VCaP (cell line): Measurements from ENCODE around the gene TEDC1.

Experiments used
- H3K27ac ChIP-seq: fragments of 450-650 bp; 2 replicates; pipeline ENCODE4 v1.5.1; 2017
- TF ChIP-seq, protein P1 (sequence below): fragments of 450-650 bp; conservative IDR thresholded peaks from 2 replicates; pipeline ENCODE4 v1.5.1; 2017; ENCODE audit warnings: mild to moderate bottlenecking, moderate library complexity

Gene TEDC1

DNA sequence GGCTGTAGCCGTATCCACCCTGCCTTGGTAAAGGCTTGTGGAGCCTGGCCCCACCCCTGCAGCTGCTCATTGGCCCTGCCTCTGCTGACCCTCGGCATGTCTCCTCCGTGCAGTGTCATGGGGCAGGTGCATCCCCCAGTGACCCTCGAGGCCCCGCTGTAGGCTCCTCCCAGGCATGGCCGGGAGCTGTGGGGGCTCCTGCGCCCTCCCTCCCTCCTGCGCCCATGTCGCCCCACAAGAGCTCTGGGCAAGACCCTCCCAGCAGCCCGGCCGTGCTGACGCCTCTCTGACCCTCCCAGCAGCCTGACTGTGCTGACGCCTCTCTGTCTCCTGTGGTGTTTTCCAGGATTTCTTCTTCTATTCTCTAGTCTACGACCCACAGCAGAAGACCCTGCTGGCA lies 37.2 kb upstream of the TEDC1 start:
- H3K27ac ChIP-seq = no peak overlapping the region
- TF ChIP-seq, protein P1, sequence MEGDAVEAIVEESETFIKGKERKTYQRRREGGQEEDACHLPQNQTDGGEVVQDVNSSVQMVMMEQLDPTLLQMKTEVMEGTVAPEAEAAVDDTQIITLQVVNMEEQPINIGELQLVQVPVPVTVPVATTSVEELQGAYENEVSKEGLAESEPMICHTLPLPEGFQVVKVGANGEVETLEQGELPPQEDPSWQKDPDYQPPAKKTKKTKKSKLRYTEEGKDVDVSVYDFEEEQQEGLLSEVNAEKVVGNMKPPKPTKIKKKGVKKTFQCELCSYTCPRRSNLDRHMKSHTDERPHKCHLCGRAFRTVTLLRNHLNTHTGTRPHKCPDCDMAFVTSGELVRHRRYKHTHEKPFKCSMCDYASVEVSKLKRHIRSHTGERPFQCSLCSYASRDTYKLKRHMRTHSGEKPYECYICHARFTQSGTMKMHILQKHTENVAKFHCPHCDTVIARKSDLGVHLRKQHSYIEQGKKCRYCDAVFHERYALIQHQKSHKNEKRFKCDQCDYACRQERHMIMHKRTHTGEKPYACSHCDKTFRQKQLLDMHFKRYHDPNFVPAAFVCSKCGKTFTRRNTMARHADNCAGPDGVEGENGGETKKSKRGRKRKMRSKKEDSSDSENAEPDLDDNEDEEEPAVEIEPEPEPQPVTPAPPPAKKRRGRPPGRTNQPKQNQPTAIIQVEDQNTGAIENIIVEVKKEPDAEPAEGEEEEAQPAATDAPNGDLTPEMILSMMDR = no peak

DNA sequence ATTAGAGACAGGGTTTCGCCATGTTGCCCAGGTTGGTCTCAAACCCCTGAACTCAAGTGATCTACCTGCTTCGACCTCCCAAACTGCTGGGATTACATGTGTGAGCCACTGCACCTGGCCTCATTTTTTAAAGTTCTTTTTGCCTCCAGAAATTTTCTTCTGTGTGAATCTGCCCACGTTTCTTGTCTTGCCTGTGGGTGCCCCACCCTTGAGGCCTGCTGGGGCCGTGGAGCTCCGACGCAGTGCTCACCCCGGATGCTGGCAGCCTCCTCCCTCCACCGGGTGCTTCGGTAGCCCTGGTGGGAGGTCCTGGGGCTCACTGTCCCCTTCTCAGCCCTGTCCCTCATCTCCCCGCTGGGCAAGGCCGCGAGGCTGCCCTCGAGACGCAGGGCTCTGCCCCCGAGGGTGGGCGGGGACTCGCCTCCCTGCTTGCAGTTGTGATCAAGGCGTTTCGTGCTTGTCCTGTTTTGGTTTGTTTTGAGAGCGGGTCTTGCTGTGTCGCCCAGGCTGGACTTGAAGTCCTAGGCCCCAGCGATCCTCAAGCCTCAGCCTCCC lies 35.9 kb upstream of the TEDC1 start:
- TF ChIP-seq, protein P1 = no peak
- H3K27ac ChIP-seq = no peak overlapping the region

DNA sequence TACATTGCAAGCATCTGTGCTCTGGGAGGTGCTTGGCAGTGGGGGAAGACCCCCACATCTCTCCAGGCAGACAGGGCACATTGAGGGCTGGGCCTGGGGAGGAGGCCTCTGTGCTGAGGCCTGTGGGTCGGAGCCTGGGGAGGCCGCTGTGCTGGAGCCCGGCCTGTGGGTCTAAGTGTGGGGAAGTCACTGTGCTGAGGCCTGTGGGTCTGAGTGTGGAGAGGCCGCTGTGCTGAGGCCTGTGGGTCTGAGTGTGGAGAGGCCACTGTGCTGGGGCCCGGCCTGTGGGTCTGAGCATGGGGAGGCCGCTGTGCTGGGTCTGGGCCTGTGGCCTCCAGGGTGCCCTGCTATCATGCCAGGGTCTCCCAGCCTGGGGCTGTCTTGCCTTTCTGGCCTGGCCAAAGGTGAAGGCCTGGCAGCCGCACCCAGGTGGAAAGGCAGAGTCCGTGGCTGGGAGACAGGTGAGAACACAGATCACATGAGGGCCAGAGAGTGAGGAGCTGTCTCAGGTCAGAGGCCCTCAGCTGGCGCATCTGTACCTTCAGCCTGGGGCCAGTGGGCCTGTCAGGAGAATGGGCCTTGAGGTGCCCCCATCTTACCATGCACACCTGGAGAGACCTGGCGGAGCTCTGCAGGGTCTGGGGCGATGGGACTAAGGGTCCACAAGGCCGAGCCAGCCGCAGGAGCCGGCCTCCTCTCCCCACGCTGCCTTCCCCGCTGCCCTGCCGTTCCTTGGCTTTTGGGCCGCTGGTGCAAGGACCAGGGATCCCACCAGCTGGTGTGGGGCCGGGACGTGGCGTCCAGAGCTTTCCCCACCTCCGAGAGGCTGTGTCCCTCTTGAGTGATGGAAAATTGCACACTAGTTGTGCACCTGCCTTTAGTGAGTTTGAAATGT lies 35.0 kb upstream of the TEDC1 start:
- no peak overlapping the region for H3K27ac ChIP-seq
- TF ChIP-seq, protein P1 = no peak

DNA sequence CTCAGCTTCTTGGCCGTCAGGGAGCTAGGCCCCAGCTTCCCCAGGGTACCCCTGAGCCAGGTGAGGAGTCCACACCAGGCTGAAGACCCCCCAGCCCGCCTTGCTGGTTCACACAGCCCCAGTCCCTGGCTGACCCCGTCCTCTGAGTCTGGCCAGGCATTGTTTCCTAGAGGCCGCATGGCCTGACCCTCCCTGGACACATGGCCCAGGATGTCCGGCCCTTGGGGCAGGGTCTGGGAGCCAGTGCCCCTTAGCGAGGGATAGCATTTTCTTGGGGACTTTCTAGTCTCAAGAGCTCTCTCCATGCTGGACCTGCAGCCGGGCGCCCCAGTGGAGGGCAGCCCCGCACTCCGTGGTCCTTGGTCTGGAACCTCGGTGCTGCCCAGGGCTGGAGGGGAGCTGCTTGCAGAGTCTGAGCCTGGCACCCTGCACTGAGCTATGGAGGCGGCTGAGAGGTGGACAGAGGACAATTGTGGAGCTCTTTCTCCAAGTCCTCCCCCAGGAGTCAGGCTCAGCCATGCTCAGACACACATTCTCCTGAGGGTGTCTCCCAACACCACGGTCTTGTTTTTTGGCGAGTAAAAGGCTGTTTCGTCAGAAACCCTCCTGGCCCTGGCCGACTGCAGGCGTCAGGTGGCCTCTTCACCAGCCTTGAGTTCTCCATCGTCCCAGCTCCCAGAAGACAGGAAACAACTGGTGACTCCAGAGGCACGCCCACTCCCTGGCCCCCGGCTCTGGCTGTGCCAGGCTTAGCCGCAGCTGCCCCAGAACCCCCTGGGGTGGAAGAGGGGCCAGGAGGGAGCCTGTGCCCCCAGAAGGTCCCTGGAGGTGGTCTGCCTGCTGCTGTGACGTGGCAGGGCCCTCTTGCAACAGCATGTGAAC lies 34.1 kb upstream of the TEDC1 start:
- H3K27ac ChIP-seq = no peak overlapping the region
- TF ChIP-seq, protein P1 = no peak

DNA sequence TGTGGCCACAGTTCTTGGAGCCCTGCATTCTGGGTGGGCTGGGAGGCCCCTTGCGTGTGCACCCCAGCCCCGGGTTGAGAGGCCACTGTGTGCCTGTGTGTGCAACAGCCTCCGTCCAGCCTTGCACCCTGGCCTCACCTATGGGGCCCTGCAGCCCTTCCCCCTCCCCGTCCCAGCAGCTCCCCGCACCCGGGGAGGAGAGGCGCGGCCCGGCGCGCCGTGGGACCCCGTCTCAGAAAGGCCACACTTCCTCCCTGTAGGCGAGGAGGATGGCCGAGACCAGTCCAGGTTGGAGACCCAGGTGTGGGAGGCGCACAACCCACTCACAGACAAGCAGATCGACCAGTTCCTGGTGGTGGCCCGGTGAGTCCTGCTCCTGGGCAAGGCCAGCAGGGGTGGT lies 33.0 kb upstream of the TEDC1 start:
- TF ChIP-seq, protein P1 = no peak
- H3K27ac ChIP-seq = no peak overlapping the region

DNA sequence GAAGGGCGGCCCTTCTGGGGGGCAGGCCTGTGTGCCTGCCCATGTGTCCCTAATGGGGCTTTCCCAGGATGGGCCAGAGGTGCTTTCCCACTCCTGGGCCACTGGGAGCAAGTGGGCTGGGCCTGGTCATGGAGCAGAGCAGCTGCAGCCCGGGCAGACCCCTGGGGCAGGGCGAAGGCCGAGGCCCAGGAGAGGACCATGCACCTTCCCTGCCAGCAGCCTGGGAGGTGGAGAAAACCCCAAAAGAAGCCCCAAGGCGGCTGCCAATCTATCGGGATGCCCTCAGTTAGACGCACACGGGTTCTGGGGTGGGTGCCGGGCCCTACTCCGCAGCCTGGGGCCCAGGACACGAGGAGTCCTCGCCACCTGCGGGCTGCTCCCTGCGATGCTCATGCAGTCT lies 32.5 kb upstream of the TEDC1 start:
- no peak overlapping the region for H3K27ac ChIP-seq
- TF ChIP-seq, protein P1 = no peak

DNA sequence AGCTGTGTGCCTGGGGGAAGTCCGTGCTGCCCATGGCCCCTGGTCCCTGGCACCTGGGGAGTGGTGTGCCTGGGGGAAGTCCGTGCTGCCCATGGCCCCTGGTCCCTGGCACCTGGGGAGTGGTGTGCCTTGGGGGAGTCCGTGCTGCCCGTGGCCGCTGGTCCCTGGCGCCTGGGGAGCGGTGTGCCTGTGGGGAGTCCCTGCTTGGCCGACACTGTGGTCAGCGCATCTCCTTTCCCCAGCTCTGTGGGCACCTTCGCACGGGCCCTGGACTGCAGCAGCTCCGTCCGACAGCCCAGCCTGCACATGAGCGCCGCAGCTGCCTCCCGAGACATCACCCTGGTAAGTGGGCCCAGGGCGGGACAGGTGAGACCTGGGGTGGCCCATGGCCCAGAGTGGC lies 30.9 kb upstream of the TEDC1 start:
- no peak overlapping the region for H3K27ac ChIP-seq
- TF ChIP-seq, protein P1 = no peak
